T1000 (cell line): ENCODE measurements around the gene C4orf36.

Experiments
- DNase-seq: peaks from one replicate; lab custom pipeline; 2025; ENCODE audit warnings: mixed read lengths; lab: John Stamatoyannopoulos, UW

C4orf36 gene, protein sequence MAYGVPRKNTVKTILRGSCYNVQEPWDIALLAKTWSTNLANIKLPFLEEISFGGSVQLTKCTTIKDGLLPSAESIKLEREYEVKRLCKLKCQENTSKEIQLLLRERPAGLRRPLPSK

DNA sequence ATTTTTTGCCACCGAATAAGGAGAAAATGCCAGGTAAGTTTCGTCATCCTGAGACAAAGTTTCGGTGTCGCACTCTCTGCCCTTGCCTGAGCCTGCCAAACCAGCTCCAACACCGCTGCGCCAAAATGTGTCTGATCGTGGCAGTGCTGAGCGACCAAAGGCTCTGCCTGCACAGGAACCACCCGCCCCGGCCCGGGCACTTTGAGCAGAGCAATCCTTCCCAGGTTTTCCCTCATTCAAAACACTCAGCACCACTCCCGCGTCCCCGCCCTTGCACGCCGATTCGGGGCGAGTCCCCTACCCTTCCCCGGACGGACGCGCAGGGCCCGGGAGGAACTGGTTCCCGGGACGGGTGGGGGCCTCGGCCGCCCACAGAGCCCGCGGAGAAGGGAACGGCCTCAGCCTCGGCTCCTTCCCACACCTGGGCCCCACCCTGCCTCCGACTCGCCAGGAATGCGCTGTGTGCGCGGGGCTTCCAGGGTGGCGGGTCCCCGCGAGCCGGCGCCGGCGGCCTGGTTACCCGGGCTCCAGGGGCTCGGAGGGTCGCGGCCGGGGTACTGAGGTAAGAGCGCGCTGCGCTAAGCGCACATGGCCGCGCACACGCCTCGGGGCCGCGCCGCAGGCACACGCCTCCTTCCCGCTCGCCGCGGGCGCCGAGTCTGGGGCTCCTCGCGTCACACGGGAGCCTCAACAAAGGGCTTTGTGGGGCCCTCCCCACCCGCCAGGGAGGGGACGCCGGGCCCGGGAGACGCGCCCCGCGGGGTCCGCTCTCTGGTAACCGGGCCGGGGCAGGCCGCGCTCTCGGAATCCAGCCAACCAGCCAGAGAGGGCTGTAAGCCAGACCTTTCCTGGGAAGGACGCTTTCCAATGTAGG is at the start of gene C4orf36:
C4orf36 (minus strand) TSS at position 661 of the 874 bp plus-strand sequence. CDS start 902 bp downstream, outside the sequence.
- DNase-seq, result peak; percentile 31

DNA sequence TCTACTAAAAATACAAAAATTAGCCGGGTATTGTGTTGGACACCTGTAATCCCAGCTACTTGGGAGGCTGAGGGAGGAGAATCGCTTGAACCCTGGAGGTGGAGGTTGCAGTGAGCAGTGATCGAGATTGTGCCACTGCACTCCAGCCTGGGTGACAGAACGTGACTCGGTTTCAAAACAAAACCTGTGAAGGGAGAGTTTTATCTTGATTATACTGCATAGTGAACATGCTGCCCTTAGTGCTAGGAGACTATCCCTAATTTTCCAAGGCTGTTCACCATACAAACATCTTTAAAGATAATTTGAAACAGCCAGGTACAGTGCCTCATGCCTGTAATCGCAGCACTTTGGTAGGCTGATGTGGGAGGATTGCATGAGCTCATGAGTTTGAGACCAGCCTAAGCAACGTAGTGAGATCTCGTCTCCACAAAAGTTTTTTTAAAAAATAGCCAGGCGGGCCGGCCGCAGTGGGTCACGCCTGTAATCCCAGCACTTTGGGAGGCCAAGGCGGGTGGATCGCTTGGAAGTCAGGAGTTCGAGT is 48.8 kb upstream of the C4orf36 start:
- no peak for DNase-seq

DNA sequence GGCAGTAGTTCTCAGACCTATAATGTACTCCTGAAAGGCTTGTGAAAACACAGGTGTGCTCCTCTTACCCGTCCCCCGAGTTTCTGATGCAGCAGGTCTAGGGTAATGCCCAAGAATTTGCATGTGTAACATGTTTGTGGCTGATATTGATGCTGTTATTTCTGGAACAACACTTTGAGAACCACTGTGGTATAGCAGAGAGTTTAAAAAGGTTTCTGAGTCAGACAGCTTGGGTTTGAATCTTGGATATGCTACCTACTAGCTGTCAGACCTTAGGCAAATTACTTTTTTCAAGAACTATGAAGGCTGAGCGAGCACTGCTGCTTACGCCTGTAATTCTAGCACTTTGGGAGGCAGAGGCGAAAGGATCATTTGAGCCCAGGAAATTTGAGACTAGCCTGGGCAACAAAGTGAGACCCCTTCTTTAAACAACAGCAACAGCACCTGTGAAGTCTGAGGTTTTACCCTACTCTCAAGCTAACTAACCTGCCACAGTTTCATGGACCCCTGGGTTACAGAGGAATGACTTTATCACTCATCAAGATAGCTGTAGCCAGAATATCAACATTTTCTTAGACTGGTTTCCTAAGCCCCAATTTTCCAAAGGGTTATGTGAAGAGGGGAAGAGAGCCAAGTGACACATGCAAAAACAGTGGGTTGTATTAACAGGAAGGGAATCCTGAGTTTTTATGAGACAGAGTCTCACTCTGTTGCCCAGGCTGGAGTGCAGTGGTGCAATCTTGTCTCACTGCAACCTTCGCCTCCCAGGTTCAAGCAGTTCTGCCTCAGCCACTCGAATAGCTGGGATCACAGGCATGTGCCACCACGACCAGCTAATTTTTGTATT is 47.7 kb upstream of the C4orf36 start:
- no peak for DNase-seq

DNA sequence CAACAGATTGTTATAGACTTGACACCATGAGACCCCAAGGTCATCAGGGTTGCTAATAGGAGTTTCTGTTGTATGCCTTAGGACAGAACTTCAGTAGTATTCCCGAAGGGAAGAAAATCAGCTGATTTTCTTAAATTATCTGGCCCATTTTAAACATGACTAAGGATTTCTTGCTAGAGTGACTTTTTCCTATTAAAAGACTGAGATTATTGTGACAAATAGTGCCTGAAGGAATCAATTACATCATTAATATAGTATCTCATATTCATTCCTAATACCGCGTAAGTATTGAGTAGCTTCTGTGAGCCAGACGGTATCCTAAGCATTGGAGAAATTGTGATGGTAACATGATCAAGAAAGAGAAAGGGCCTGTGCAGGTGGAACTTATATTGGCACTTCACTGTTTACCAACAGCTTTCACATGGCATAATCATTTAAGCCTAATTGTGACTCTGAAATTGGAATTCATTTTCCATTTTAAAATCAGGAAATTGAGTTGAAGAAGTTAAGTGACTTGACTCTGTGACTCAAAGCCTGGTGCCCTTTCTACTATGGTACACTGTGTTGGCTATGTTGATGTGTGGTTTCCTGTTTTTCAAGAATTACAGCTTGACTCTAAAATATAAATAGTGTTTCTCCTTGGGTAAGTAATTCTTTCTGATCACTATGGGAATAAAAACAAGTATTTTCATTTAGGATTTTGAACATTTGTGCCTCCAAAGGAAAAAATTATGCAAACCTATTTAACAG is 46.7 kb upstream of the C4orf36 start:
- no peak for DNase-seq

DNA sequence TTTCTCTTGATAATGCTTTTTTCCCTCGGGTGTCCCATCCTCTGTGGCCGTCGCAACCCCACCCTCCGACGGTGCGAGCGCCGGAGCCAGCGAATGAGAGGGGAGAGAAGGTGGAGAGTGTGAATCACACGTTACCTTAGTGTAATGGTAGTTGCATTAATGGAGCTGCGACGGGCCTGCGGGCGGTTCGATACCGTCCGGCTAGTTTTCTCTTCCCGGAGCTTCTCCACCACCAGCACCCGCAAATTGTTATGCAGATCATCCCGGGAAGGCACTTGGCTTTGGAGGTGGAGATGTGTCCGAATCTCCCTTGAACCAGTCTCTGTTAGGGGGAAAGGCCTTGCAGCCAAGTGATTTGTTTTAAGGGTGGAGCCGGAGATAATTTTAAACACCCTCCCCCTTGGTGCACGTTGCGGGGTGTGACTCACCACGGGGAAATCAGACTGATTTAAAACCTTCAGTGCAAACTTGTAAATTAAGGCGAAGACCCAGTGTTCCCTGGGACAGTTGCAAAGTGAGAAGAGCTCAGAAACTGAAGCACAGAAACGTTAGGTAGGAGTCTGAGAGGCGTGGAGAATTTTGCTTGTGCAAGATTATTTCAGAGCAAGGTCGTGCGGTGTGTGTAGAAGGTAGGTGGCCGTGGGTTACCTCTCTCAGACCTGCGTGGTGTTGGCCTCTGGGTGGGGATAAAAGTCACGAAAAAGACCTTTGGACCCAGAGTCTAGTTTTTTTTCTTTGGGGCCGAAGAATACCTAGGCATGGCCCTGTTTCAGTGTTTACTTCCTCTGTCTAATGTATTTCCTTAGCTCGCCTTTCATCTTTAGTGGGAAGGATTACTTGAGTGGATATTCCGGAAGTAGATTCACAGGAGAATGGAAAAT is 43.9 kb upstream of the C4orf36 start:
- DNase-seq, result no peak

DNA sequence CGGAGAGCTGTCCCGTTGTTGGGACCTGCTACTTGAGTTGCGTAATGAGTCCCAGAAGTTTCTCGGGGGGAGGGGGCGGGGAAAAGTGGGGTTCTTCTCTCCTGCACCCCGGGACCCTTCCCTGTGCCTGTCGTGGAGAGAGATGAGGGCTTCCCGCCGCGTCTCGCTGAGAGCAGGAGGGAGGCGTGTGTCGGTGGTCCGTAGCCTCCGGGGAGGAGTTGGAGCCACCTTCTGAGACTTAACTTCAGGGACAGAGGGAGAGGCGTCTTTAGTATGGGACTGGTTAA is 43.3 kb upstream of the C4orf36 start:
- DNase-seq, result no peak

DNA sequence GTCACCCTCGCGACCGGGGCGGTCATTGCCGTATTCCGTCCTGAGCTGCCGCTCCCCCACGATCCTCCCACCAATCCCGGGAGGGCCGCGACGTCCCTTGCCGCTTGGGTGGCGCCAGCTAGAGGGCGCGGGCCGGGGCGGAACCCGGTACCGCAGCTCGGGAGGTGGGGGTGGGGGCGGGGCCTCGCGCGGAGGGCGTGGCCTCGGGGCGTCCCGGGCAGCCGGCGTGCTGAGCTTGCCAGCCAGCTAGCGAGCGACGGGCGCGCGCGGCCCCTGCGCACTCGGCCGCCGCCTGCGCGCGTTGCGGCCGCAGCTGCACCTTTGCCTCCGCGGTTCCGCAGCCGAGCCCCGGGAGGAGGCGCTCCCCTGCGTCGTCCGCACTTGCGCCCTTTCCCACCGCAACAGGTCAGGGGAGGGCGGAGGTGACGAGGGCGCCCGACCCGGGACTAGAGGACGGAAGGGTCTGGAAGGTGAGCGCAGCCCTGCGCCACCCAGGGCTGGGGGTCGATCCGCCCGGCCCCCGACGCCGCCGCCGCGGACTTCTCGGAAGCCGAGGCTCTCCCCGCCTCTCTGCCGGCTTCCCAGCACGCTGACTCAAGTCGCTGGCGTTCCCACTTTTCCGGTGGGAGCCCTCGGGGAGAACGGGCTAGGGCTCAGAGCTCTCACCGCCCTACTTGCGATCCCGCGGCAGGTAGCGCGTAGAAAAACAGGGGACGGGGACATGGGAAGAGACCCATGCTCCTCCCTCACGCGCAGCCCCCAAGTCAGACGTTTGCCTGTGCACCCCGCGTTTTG is 42.7 kb upstream of the C4orf36 start, which contains the start of gene AFF1:
AFF1 (plus strand) TSS at position 241 of the 795 bp plus-strand sequence. CDS start 13,523 bp downstream, outside the sequence.
- peak; percentile 91 for DNase-seq

DNA sequence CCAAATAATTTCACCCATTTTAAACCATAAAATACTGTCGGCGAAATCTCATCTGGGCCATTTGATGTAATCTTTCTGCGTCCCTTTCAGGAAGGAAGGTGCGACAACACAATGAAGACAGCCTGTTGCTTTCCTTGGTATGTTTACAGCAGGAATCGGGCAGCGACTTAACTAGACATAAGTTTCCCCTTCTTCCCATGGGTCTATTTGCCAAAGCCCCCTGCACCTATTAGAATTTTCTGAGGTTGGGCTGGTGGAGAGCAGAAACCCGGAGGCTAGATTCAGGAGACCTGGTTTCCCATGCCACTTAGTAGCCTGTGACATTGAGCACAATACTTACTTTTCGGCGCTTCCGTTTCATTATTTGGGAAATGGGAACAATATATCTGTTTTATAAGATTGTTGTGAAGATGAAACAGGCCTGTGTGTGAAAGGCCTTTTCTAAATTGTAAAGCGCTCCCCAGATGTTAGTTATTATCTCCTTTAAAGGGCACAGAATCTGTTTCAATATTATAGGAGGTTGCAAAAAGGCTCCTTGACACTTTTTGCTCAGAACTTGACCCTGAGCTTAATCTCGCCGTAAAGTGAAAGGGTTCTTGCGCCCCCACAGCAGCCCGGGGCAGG is 42.0 kb upstream of the C4orf36 start:
- no peak for DNase-seq

DNA sequence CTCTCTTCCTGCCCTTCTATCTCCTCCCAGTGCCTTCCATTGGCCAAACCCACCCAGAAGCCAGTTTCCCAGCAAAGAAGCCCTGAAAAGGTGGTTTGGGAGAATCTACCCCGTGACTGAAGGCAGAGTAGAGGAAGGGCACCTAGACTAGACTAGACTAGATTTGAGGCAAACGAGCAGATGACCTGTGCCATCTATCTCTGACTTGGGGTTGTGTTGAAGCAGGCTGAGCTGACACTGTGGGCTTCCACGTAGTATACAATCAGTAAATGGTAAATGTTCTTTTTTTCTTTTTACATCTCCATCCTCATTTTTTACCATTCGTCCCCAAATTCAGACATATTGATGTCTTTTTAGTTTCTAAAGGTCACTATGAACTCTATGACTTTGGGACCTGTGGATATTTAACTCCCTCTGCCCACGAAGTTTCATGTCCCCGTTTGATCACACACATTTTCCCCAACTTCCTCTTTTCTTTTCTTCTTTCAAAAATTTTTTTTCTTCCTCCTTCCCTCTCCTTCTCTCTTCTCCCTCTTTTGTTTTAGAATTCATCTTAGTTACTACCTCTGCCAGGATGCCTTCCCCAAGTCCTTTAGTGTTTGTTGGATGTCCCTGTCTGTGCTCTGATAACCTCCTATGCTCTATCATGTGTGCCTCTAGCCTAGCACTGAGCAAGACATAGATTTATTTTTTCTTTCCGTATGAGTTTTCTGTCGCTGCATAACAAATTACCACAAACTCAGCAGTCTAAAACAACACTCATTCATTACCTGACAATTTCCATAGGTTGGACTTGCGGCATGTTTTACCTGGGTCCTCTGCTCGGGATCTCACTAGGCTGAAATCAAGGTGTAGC is 36.4 kb upstream of the C4orf36 start:
- DNase-seq, result no peak

DNA sequence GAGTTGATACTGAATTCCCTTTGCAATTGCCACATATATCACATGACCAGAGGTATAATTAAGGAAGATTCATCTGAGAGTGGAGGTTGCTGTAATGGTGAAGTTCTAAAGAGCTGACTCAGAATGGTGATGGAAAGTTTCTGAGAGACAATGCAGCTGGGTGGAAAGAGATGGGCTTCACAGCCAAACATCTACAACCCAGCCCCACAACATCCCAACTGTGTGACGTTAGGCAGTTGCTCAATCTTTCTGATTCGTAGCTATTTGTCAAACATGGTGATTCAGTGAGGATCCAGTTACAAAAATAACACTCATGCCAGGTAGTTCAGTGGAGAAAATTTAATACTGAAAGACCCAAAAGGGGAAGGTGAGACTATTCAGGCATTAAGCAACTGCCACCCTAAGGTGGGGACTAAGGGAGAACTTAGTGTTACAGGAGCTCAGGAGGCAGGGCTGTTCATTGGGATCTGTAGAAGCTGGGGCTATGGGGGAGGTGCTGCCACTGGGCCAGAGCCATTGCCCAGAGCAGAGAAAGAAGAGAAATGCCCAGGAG is 35.7 kb upstream of the C4orf36 start:
- DNase-seq, result peak; percentile 52

DNA sequence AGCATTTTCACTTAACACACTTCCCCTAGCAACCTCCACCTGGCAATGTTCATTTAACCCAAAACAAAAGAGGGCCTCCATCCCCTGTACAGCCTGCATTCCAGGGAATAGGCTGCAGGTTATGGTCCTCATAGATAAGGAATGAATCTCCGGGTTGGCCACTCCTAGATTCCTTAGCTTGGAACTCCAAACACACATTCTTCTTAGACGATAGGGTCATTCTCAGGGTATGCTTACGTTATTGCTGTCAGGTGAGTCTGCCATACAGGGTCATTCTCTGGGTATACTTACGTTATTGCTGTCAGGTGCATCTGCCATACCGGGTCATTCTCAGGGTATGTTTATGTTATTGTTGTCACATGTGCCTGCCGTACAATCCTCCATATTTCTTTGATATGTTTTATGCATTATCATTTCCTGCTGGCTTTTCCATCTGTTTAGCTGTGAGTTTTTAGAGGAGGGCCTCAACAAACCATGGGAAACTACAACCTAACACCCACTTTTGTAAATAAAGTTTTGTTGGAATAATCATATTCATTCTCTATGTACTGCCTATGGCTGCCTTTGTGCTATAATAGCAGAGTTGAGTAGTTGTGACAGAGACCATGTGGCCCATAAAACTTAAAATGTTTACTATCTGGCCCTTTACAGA is 34.3 kb upstream of the C4orf36 start:
- no peak for DNase-seq

DNA sequence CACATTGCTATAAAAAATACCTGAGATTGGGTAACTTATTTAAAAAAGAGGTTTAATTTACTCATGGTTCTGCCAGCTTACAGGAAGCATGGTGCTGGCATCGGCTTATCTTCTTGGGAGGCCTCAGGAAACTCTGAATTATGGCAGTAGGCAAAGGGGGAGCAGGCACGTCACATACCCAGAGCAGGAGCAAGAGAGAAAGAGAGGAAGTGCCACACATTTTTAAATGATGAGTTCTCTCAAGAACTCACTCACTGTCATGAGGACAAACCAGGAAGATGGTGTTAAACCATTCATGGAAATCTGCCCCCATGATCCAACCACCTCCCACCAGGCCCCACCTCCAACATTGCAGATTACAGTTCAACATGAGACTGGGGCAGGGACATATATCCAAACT is 32.6 kb upstream of the C4orf36 start:
- peak; percentile 26 for DNase-seq

DNA sequence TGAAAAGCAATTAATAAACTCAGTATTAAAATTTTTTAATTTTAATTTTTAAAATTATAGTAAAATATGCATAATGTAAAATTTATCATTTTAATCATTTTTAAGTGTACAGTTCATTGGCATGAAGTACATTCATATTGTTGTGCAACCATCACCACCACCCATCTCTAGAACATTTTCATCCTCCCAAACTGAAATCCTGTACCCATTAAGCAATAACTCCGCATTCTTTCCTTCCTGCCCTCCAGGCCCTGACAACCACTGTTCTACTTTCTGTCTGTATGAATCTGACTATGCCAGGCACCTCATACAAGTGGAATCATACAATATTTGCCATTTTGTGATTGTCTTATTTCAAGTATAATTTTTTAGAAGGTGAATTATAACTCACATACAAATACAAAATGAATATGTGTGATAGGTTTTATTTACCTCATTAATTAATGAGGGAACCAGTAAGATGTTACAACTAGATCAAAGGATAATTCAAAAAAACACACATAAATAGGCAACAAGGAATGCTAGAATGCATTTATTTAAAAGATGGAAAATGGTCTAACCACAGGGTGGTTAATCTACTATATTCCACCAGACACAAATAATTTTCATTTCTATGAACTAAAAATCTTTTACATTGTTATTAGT is 29.5 kb upstream of the C4orf36 start:
- DNase-seq, result no peak

DNA sequence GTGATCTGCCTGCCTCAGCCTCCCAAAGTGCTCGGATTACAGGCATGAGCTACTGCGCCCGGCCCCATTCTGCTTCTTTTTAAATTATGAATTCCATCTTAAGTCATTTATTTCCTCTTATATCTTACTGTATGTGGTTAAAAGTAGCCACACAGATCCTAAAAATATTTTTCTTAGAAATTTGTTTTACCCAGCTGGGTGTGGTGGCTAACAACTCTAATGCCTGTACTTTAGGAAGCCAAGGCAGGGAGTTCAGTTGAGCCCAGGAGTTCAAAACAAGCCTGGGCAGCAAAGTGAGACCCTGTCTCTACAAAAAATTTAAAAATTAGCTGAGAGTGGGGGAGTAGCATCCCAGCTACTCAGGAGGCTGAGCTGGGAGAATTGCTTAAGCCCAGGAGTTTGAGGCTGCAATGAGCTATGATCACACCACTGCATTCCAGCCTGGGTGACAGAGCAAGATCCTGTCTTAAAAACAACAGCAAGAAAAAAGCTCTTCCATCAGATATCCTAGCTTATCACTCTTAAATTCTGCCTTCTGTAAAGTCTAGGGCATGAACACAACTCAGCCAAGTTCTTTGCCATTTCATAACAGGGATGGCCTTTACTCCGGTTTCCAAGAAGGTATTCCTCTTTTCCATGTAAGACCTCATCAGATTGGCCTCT is 27.5 kb upstream of the C4orf36 start:
- no peak for DNase-seq

DNA sequence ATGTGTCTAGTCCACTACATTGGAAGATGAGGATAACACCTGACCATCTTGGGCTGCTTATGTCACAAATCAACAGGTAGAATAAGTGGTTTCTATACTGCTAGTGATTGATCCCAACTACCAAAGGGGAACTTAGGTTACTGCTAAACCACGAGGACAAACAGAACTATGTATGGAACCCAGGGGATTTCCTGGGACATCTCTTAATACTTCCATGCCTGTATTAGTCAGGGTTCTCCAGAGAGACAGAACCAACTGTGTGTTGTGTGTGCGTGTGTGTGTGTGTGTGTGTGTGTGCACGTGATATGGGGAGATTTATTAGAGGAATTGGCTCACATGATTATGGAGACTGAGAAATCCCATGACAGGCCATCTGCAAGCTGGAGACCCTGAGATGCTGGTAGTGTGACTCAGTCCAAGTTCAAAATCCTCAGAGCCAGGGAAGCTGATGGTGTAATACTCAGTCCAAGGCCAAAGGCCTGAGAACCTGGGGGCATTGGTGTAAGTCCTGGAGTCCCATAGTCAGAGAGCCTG is 26.4 kb upstream of the C4orf36 start:
- DNase-seq, result no peak
